IMR-90 (cell line): Measurements from ENCODE around the gene TAX1BP1. TPM values are rescaled to one million over a fixed set of nuclear protein-coding genes. Genes with fewer than 3 reads are reported as not detected.

Source experiments
- ATAC-seq: fragments of 200-7000 bp; cut with Tn5 transposase; 2 replicates; pipeline ENCODE4 v1.9.1; 2020; ENCODE audit warnings: low read depth, mild to moderate bottlenecking, moderate library complexity
- BruUV-seq: library from RNA; stranded (reverse); fragments of 400-500 nt; replicated peaks from 2 replicates; lab custom pipeline; 2021; lab: Mats Ljungman, UMichigan
- CTCF ChIA-PET: fragments of 300-600 bp; formaldehyde crosslinking; extraction: SDS; loops from one replicate; lab custom pipeline; 2021; ENCODE audit warnings: antibody characterized with exemption; lab: Yijun Ruan, JAX
- POLR2A ChIA-PET: fragments of 300-600 bp; sonication (Branson Sonifier 250); formaldehyde crosslinking; loops from one replicate; lab custom pipeline; 2022; ENCODE audit warnings: antibody characterized with exemption; ENCODE audit not compliant: unreplicated experiment; lab: Charles Lee
- DNase-seq: peaks from one replicate; pipeline ENCODE4 v3.0.0; 2013
- H2AFZ ChIP-seq: replicated peaks from 2 replicates; pipeline ENCODE3; 2013; ENCODE audit warnings: low read length, mild to moderate bottlenecking; ENCODE audit not compliant: poor library complexity
- H2AK5ac ChIP-seq: 2 replicates; pipeline ENCODE4 v1.6.1; 2013; ENCODE audit warnings: low read depth, low read length, inconsistent platforms
- H2AK9ac ChIP-seq: replicated peaks from 2 replicates; pipeline ENCODE3; 2013; ENCODE audit warnings: mild to moderate bottlenecking, low read depth, low read length, moderate library complexity; ENCODE audit not compliant: poor library complexity
- H2BK120ac ChIP-seq: 2 replicates; pipeline ENCODE4 v1.6.1; 2013; ENCODE audit warnings: low read depth, low read length, inconsistent platforms
- H2BK15ac ChIP-seq: 3 replicates; pipeline ENCODE4 v1.6.1; 2013; ENCODE audit warnings: low read depth, low read length, inconsistent platforms
- H2BK20ac ChIP-seq: 2 replicates; pipeline ENCODE4 v1.6.1; 2013; ENCODE audit warnings: low read depth, mild to moderate bottlenecking, inconsistent platforms, low read length, moderate library complexity
- H2BK5ac ChIP-seq: 2 replicates; pipeline ENCODE4 v1.6.1; 2013; ENCODE audit warnings: mild to moderate bottlenecking, low read depth, low read length, inconsistent platforms; ENCODE audit not compliant: poor library complexity, severe bottlenecking
- H3K14ac ChIP-seq: replicated peaks from 2 replicates; pipeline ENCODE4 v1.6.1; 2013; ENCODE audit warnings: low read depth, low read length, inconsistent platforms
- H3K18ac ChIP-seq: 2 replicates; pipeline ENCODE4 v1.6.1; 2013; ENCODE audit warnings: low read depth, low read length, control low read depth
- H3K23ac ChIP-seq: 2 replicates; pipeline ENCODE4 v1.6.1; 2013; ENCODE audit warnings: low read depth, low read length, inconsistent platforms
- H3K27ac ChIP-seq: 2 replicates; pipeline ENCODE4 v1.5.1; 2013; ENCODE audit warnings: mild to moderate bottlenecking, control low read depth, low read length; ENCODE audit not compliant: insufficient read depth
- H3K27me3 ChIP-seq: 2 replicates; pipeline ENCODE4 v1.6.1; 2013; ENCODE audit warnings: low read length; ENCODE audit not compliant: control insufficient read depth, insufficient read depth
- H3K36me3 ChIP-seq: 2 replicates; pipeline ENCODE4 v1.6.1; 2013; ENCODE audit warnings: low read length, mixed read lengths; ENCODE audit not compliant: control insufficient read depth, insufficient read depth
- H3K4ac ChIP-seq: 2 replicates; pipeline ENCODE4 v1.6.1; 2013; ENCODE audit warnings: low read depth, low read length, inconsistent platforms
- H3K4me1 ChIP-seq: 2 replicates; pipeline ENCODE4 v1.6.1; 2013; ENCODE audit warnings: low read length, mixed read lengths; ENCODE audit not compliant: control insufficient read depth, insufficient read depth
- H3K4me2 ChIP-seq: 2 replicates; pipeline ENCODE4 v1.6.1; 2013; ENCODE audit warnings: low read depth, mild to moderate bottlenecking, control low read depth, low read length, moderate library complexity
- H3K4me3 ChIP-seq: 2 replicates; pipeline ENCODE4 v1.5.1; 2013; ENCODE audit warnings: low read depth, mild to moderate bottlenecking, control low read depth, low read length, moderate library complexity; ENCODE audit not compliant: insufficient read depth
- H3K56ac ChIP-seq: 2 replicates; pipeline ENCODE4 v1.6.1; 2013; ENCODE audit warnings: low read length, inconsistent platforms; ENCODE audit not compliant: insufficient read depth; ENCODE audit errors: extremely low read depth
- H3K79me1 ChIP-seq, 2 experiments: 2 replicates each; pipeline ENCODE4 v1.6.1; 2013; ENCODE audit warnings: low read length in 2 of 2, inconsistent platforms in 1 of 2, low read depth in 1 of 2
- H3K9ac ChIP-seq: 2 replicates; pipeline ENCODE4 v1.6.1; 2013; ENCODE audit warnings: low read depth, low read length, control low read depth
- H3K9me1 ChIP-seq: 2 replicates; pipeline ENCODE4 v1.6.1; 2013; ENCODE audit warnings: low read length, inconsistent platforms; ENCODE audit not compliant: insufficient read depth
- H3K9me3 ChIP-seq: 2 replicates; pipeline ENCODE4 v1.6.1; 2013; ENCODE audit warnings: low read length; ENCODE audit not compliant: control insufficient read depth, insufficient read depth
- H4K20me1 ChIP-seq: 2 replicates; pipeline ENCODE4 v1.6.1; 2013; ENCODE audit warnings: low read length, inconsistent platforms; ENCODE audit not compliant: insufficient read depth
- H4K5ac ChIP-seq: 2 replicates; pipeline ENCODE4 v1.6.1; 2013; ENCODE audit warnings: mild to moderate bottlenecking, low read depth, low read length, control low read depth
- H4K8ac ChIP-seq, 2 experiments: 2 replicates each; pipeline ENCODE4 v1.6.1; 2013; ENCODE audit warnings: low read depth in 2 of 2, low read length in 2 of 2, control low read depth in 1 of 2, inconsistent platforms in 1 of 2
- H4K91ac ChIP-seq: 2 replicates; pipeline ENCODE4 v1.6.1; 2013; ENCODE audit warnings: low read depth, low read length, inconsistent platforms; ENCODE audit not compliant: insufficient read depth
- BHLHE40 ChIP-seq: fragments of 150-350 bp; IDR thresholded peaks from 2 replicates; pipeline ENCODE4 v1.6.1; 2016; ENCODE audit warnings: mild to moderate bottlenecking, low read depth, low read length
- CEBPB ChIP-seq: IDR thresholded peaks from 2 replicates; pipeline ENCODE4 v1.6.1; 2012; ENCODE audit warnings: low read depth, low read length, improper control_type of control experiment
- CHD1 ChIP-seq: IDR thresholded peaks from 2 replicates; pipeline ENCODE4 v1.6.1; 2012; ENCODE audit warnings: low read depth, low read length, improper control_type of control experiment
- FOS ChIP-seq: fragments of 150-350 bp; IDR thresholded peaks from 2 replicates; pipeline ENCODE4 v1.6.1; 2016; ENCODE audit warnings: low read depth, low read length
- MAFK ChIP-seq: IDR thresholded peaks from 2 replicates; pipeline ENCODE4 v1.6.1; 2012; ENCODE audit warnings: low read depth, low read length, improper control_type of control experiment
- MAZ ChIP-seq: IDR thresholded peaks from 2 replicates; pipeline ENCODE4 v1.6.1; 2012; ENCODE audit warnings: low read depth, mild to moderate bottlenecking, low read length, improper control_type of control experiment, moderate library complexity, borderline replicate concordance
- MXI1 ChIP-seq: IDR thresholded peaks from 2 replicates; pipeline ENCODE4 v1.6.1; 2012; ENCODE audit warnings: low read depth, mild to moderate bottlenecking, low read length, moderate library complexity, borderline replicate concordance
- NFE2L2 ChIP-seq: fragments of 150-350 bp; IDR thresholded peaks from 2 replicates; pipeline ENCODE4 v1.6.1; 2016; ENCODE audit warnings: low read depth, mild to moderate bottlenecking, low read length
- POLR2A ChIP-seq: IDR thresholded peaks from 2 replicates; pipeline ENCODE4 v1.6.1; 2012; ENCODE audit warnings: mild to moderate bottlenecking, low read depth, low read length
- RAD21 ChIP-seq: IDR thresholded peaks from 2 replicates; pipeline ENCODE4 v1.6.1; 2012; ENCODE audit warnings: low read length, improper control_type of control experiment
- RCOR1 ChIP-seq: IDR thresholded peaks from 2 replicates; pipeline ENCODE4 v1.6.1; 2012; ENCODE audit warnings: mild to moderate bottlenecking, low read length, improper control_type of control experiment; ENCODE audit not compliant: insufficient replicate concordance
- RFX5 ChIP-seq: IDR thresholded peaks from 2 replicates; pipeline ENCODE4 v1.8.0; 2012; ENCODE audit warnings: low read depth, mild to moderate bottlenecking, low read length, moderate library complexity
- SMC3 ChIP-seq: fragments of 150-350 bp; IDR thresholded peaks from 2 replicates; pipeline ENCODE4 v1.6.1; 2016; ENCODE audit warnings: low read depth, mild to moderate bottlenecking, antibody characterized with exemption, low read length, moderate library complexity
- WGBS, 2 experiments: methylation state at CpG; one replicate each; pipeline versions ENCODE4 v1.1.5 to v1.1.7; 2013; ENCODE audit warnings: missing lambda C conversion rate in 2 of 2; ENCODE audit not compliant: insufficient read length in 1 of 2; ENCODE audit errors: extremely low coverage in 2 of 2; 5-methylcytosine and 5-hydroxymethylcytosine counted together
- dilution Hi-C: fragments of 300-500 bp; cut with HindIII; formaldehyde crosslinking; loops from one replicate; pipeline ENCODE4 v1.14.3; 2018; ENCODE audit warnings: low sequenced_read_pairs; ENCODE audit not compliant: unreplicated experiment
- in situ Hi-C: fragments of 300-500 bp; cut with MboI; formaldehyde crosslinking; loops from 3 replicates; pipeline ENCODE4 v1.14.3; 2019; ENCODE audit warnings: low sequenced_read_pairs, inconsistent platforms, mixed read lengths
- intact Hi-C: fragments of 100-400 bp; cut with micrococcal nuclease; formaldehyde crosslinking; loops from 2 replicates; pipeline ENCODE4 v1.10.0; 2022
- polyA plus RNA-seq, 3 experiments: library from polyadenylated mRNA; depleted of rRNA; stranded (reverse); fragments of >200 nt; gene quantifications; 2 replicates each; pipeline ENCODE4 v1.2.3, GENCODE V29; 2012; ENCODE audit warnings: low replicate concordance in 1 of 3
- total RNA-seq: library from RNA; depleted of rRNA; stranded (reverse); fragments of >200 nt; gene quantifications from 2 replicates; pipeline ENCODE4 v1.2.3, GENCODE V29; 2012
- TF ChIP-seq, protein P1 (sequence below): fragments of 150-350 bp; IDR thresholded peaks from 2 replicates; pipeline ENCODE4 v1.6.1; 2016; ENCODE audit warnings: low read depth, mild to moderate bottlenecking, low read length, moderate library complexity, borderline replicate concordance
- TF ChIP-seq, protein P2 (sequence below): conservative IDR thresholded peaks from 2 replicates; pipeline ENCODE4 v1.5.1; 2012; ENCODE audit warnings: mild to moderate bottlenecking, low read depth, low read length, improper control_type of control experiment
- TF ChIP-seq, protein P3 (sequence below): fragments of 150-350 bp; IDR thresholded peaks from 2 replicates; pipeline ENCODE4 v1.6.1; 2017; ENCODE audit warnings: mild to moderate bottlenecking, antibody characterized with exemption, low read length, low read depth

Gene TAX1BP1
- total and polyA plus RNA-seq, 2 of the 4 experiments (the other 2 are of a cell fraction), result 49.0 to 52.7 TPM

DNA sequence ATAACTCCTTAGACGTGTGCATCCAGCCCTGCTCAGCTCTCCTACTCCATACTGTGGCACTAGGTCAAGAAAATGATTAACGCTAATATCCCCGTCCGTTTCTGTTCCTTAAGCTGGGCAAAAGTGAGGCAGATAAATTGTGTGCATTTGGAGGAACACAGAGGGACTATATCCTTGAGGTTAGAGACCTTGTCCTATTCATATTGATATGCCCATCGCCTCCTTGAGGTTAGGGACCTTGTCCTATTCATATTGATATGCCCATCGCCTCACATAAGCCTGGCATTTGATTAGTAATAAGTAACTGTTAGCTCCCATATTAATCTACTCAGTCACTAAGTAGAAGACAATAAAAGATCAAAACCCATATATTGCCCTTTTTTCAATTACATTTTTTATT is 12.9 kb upstream of the TAX1BP1 start:
- intact Hi-C loops, result no loop called here

More for the DNA sequence above, 12.9 kb upstream of the TAX1BP1 start:
- in situ Hi-C loops (no loop called here), dilution Hi-C loops (no loop called here)
- ATAC-seq, result no peak
- Histone ChIP-seq H2AFZ (no peak overlapping the region), H3K56ac (no peak overlapping the region), H4K8ac (no peak overlapping the region), H4K20me1 (no peaks in the 10 kb centered on the region), H3K9ac (no peak overlapping the region), H4K5ac (no peak overlapping the region), H3K4me1 (no peaks in the 10 kb centered on the region), H3K23ac (no peak overlapping the region), H3K4ac (no peak overlapping the region), H2BK5ac (no peak overlapping the region), H3K18ac (no peak overlapping the region), H3K79me1 (no peaks in the 10 kb centered on the region), H2BK20ac (no peak overlapping the region), H2AK9ac (no peak overlapping the region), H2BK15ac (no peak overlapping the region), H4K91ac (no peak overlapping the region), H2AK5ac (no peak overlapping the region), H3K9me3 (no peaks in the 10 kb centered on the region), H3K4me2 (no peak overlapping the region), H3K14ac (no peak overlapping the region), H3K27ac (no peak overlapping the region), H2BK120ac (no peak overlapping the region), H3K9me1 (no peaks in the 10 kb centered on the region), H3K27me3 (no peaks in the 10 kb centered on the region), H3K4me3 (no peak overlapping the region), H3K36me3 (no peaks in the 10 kb centered on the region)
- TF ChIP-seq RCOR1, result no peak
- no peak for TF ChIP-seq CHD1
- no peak for TF ChIP-seq NFE2L2
- TF ChIP-seq, protein P1, sequence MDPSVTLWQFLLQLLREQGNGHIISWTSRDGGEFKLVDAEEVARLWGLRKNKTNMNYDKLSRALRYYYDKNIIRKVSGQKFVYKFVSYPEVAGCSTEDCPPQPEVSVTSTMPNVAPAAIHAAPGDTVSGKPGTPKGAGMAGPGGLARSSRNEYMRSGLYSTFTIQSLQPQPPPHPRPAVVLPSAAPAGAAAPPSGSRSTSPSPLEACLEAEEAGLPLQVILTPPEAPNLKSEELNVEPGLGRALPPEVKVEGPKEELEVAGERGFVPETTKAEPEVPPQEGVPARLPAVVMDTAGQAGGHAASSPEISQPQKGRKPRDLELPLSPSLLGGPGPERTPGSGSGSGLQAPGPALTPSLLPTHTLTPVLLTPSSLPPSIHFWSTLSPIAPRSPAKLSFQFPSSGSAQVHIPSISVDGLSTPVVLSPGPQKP, result no peak
- TF ChIP-seq POLR2A, result no peak
- TF ChIP-seq RAD21, result no peak
- no peak for TF ChIP-seq SMC3
- TF ChIP-seq FOS, result no peak
- TF ChIP-seq, protein P2, sequence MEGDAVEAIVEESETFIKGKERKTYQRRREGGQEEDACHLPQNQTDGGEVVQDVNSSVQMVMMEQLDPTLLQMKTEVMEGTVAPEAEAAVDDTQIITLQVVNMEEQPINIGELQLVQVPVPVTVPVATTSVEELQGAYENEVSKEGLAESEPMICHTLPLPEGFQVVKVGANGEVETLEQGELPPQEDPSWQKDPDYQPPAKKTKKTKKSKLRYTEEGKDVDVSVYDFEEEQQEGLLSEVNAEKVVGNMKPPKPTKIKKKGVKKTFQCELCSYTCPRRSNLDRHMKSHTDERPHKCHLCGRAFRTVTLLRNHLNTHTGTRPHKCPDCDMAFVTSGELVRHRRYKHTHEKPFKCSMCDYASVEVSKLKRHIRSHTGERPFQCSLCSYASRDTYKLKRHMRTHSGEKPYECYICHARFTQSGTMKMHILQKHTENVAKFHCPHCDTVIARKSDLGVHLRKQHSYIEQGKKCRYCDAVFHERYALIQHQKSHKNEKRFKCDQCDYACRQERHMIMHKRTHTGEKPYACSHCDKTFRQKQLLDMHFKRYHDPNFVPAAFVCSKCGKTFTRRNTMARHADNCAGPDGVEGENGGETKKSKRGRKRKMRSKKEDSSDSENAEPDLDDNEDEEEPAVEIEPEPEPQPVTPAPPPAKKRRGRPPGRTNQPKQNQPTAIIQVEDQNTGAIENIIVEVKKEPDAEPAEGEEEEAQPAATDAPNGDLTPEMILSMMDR, result no peak
- TF ChIP-seq, protein P3, sequence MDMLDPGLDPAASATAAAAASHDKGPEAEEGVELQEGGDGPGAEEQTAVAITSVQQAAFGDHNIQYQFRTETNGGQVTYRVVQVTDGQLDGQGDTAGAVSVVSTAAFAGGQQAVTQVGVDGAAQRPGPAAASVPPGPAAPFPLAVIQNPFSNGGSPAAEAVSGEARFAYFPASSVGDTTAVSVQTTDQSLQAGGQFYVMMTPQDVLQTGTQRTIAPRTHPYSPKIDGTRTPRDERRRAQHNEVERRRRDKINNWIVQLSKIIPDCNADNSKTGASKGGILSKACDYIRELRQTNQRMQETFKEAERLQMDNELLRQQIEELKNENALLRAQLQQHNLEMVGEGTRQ, result no peak
- no peak for TF ChIP-seq BHLHE40
- no peak for TF ChIP-seq CEBPB
- TF ChIP-seq MAZ, result no peak
- TF ChIP-seq MXI1, result no peak
- no peak for TF ChIP-seq RFX5
- no peak for TF ChIP-seq MAFK
- ChIA-PET POLR2A (no interaction called here), CTCF (no interaction called here)
- no peak for DNase-seq
- WGBS, 2 experiments, result no CpG with 5 or more reads among the region's 6 CpGs
- no TSS peak for BruUV-seq
